Testis (tissue), 2 donors: ENCODE results near the gene CDK11B.

Experiments
- POLR2A ChIP-seq: fragments of 450-650 bp; IDR thresholded peaks from one replicate; pipeline ENCODE4 v1.6.1; 2017; ENCODE audit warnings: antibody characterized with exemption, mild to moderate bottlenecking, moderate library complexity
- TF ChIP-seq, protein P1 (sequence below), 3 experiments: fragments of 450-650 bp in 2 of 3; fragments of 200-600 bp in 1 of 3; sonication (generic) in 1 of 3; IDR thresholded peaks; one replicate each; pipeline ENCODE4 v1.5.1; 2016 to 2019; ENCODE audit warnings: antibody characterized with exemption in 3 of 3, mild to moderate bottlenecking in 2 of 3, moderate library complexity in 1 of 3

DNA sequence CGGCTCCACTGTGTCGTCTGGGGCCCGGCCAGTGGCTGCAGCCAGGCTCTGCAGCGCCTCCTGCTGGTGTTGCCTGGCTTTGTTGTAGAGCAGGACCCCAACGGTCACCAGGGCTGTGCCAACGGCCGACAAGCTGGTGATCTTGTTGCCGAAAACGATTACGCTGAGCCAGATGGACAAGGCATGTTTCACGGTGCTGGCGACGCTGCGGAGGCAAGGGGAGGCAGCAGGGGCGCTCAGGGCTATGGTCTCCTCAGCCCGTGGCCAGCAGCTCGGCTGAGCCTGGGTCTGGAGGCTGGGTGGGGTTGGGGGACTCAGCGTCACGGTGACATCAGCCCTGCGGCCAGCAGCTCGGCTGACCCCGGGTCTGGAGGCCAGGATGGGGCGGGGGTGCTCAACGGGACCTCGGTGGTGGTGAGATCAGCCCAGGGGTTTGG, 7.0 kb upstream of the CDK11B start:
- TF ChIP-seq, protein P1, sequence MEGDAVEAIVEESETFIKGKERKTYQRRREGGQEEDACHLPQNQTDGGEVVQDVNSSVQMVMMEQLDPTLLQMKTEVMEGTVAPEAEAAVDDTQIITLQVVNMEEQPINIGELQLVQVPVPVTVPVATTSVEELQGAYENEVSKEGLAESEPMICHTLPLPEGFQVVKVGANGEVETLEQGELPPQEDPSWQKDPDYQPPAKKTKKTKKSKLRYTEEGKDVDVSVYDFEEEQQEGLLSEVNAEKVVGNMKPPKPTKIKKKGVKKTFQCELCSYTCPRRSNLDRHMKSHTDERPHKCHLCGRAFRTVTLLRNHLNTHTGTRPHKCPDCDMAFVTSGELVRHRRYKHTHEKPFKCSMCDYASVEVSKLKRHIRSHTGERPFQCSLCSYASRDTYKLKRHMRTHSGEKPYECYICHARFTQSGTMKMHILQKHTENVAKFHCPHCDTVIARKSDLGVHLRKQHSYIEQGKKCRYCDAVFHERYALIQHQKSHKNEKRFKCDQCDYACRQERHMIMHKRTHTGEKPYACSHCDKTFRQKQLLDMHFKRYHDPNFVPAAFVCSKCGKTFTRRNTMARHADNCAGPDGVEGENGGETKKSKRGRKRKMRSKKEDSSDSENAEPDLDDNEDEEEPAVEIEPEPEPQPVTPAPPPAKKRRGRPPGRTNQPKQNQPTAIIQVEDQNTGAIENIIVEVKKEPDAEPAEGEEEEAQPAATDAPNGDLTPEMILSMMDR (IDR thresholded peaks at IDR 0.05), result peak; percentile 7 to 40 (median 20)
- TF ChIP-seq POLR2A, result no peak
